GM12874 (cell line): Measurements from ENCODE around the gene LRRN2.

ENCODE experiments used
- CTCF ChIP-seq: IDR thresholded peaks from 2 replicates; pipeline ENCODE4 v1.5.1; 2011; ENCODE audit warnings: low read depth, mild to moderate bottlenecking, control low read depth, low read length, moderate library complexity; ENCODE audit not compliant: insufficient read depth

The LRRN2 gene

GRCh38 chr1:204673209-204673608 lies 12.3 kb downstream of the LRRN2 start:
- TF ChIP-seq CTCF, result no peak

DNA sequence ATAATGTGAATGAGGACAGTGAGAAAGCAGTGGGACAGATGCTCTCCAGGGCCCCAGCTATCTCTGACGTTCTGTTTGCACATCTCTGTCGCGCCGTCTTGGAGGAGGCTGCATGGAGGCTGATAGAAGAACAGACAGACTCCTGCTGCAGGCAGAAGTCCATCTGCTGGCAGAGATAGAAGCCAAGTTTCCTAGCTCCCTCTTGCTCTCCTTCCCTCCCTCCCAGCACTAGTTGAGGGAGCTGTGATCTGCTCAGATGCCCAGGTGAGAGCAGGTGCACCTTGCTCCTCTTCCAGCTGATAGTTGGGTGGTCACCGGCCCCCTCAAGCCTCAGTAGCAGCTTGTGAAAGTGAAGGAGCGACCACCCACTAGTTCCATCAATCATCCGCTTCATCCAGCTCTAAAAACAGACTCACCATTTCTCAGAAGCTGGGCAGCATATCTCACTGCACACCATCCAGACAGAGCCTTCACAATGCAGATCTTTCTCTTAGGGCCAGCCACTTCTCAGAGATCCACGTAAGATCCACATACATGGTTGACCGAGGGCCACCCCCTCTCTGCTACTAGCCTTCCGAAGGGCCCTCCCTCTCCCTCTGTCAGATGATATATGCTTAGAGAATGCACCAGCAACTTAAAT lies 12.9 kb downstream of the LRRN2 start:
- no peak for TF ChIP-seq CTCF

DNA sequence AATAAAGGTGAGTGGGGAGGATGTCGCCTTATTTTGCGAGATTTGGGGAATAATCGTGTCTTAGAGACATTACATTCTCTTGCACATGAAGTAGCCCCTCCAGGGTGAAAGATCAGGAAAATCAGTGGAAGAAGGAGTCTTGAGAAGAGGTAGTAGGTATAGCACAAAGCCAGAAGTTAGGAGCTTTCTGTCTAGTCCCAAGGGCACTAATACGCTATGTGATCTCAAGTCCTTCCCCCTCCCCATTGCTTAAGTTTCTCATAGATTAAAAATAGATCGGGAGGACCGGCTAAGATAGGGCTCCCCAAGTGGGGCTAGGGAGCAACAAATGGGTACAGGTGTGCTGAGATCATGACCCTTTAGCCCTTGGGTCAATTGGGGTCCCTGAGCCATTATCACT lies 13.5 kb downstream of the LRRN2 start:
- TF ChIP-seq CTCF, result no peak

GRCh38 chr1:204670152-204670927 lies 15.2 kb downstream of the LRRN2 start:
- no peak for TF ChIP-seq CTCF

DNA sequence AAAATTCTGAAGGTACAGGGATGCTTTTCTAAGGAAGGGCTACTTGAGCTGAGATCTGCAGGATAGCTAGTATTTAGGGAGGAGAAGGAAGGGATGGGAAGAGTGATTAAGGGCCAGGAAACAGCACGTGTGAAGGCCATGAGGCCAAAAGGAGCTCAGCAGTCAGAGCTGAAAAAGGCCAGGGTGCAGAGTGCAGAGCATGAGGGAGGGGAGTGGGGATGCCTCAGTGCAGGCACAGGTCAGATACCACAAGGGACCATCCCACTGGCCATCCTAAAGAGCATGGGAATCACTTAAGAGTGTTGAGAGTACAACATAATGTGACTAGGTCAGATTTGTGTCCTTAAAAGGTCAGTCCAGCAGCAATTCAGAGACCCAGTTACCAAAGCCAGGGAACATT lies 16.0 kb downstream of the LRRN2 start:
- no peak for TF ChIP-seq CTCF

DNA sequence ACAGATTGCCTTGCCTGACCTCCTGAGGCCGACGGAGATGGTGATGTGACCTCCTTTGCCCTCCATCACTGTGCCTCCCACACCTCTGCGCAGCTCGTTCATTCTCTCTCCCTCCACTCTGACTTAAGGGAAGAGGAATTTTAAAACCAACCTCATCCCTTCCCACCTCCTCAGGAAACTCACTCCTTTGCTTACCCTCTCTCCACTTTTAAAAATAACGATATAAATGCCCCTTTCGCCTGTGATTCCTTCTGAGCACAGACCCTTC lies 21.2 kb downstream of the LRRN2 start:
- no peak for TF ChIP-seq CTCF

DNA sequence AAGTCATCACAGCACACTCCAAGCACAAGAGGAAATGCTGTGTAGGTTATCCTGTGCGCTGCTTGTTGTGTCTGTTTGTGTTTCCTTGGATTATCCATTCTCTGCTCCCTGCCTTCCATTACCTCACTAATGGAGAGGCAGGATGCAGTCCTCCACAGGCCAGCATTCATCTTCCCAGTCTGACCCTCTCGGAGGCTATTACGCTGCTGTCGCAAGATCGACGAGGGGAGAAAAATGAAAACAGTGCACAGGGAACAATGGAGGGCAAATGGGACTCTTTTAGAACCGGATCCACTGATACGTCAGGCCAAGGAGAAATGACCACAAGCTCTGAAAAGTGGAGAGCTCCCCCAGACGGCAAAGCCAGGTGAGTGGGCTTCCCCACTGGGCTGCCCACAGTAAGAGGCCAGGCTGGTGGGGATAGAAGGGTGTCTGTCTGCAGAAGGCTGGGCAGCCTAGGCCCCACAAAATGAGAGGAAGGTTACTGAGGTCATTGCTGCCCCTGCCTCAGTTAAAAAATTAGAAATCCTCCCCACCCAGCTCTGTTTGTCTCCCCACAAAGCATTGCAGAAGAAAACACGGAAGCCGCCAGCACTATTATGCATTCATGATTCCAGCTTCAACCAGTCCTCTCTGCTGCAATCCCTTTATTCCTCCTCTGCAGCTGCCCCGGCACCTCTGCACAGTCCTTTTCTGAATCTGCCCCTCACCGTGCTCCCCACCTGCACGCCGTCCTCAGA lies 21.7 kb downstream of the LRRN2 start:
- TF ChIP-seq CTCF, result no peak
